Smooth muscle cell (in vitro differentiated cells): ENCODE measurements around the gene ZNF219. TPM values are rescaled to one million over a fixed set of nuclear protein-coding genes. Genes with fewer than 3 reads are reported as not detected.
A peak's percentile ranks its signal among the peaks of the same experiment; 100 is the strongest.

Experiments
- DNase-seq: peaks from one replicate; lab custom pipeline; 2025; ENCODE audit not compliant: unreplicated experiment; lab: John Stamatoyannopoulos, UW
- H2AFZ ChIP-seq: fragments of 200-600 bp; sonication (generic); 2 replicates; pipeline ENCODE4 v1.6.0; 2016; ENCODE audit warnings: antibody characterized with exemption, low read depth, mild to moderate bottlenecking
- H3F3A ChIP-seq: fragments of 200-600 bp; sonication (generic); 2 replicates; pipeline ENCODE4 v1.6.0; 2017; ENCODE audit warnings: antibody characterized with exemption, low read depth
- H3K27ac ChIP-seq: fragments of 200-600 bp; sonication (generic); 2 replicates; pipeline ENCODE4 v1.5.1; 2016; ENCODE audit warnings: low read depth, mild to moderate bottlenecking
- H3K27me3 ChIP-seq: fragments of 200-600 bp; sonication (generic); 2 replicates; pipeline ENCODE4 v1.6.1; 2016; ENCODE audit warnings: low read depth, mild to moderate bottlenecking
- H3K36me3 ChIP-seq: fragments of 200-600 bp; sonication (generic); 2 replicates; pipeline ENCODE4 v1.5.1; 2016; ENCODE audit warnings: low read depth
- H3K4me1 ChIP-seq: fragments of 200-600 bp; sonication (generic); 2 replicates; pipeline ENCODE4 v1.5.1; 2016; ENCODE audit warnings: low read depth
- H3K4me2 ChIP-seq: fragments of 200-600 bp; sonication (generic); 2 replicates; pipeline ENCODE4 v1.6.0; 2016; ENCODE audit warnings: mild to moderate bottlenecking
- H3K4me3 ChIP-seq: fragments of 200-600 bp; sonication (generic); 2 replicates; pipeline ENCODE4 v1.5.1; 2016; ENCODE audit warnings: mild to moderate bottlenecking
- H3K79me2 ChIP-seq: fragments of 200-600 bp; sonication (generic); 2 replicates; pipeline ENCODE4 v1.6.0; 2016; ENCODE audit warnings: low read depth, mild to moderate bottlenecking
- H3K9ac ChIP-seq: fragments of 200-600 bp; sonication (generic); 2 replicates; pipeline ENCODE4 v1.6.0; 2016; ENCODE audit warnings: low read depth
- H3K9me3 ChIP-seq: fragments of 200-600 bp; sonication (generic); replicated peaks from 2 replicates; pipeline ENCODE4 v1.5.1; 2016; ENCODE audit warnings: low read depth
- H4K20me1 ChIP-seq: fragments of 200-600 bp; sonication (generic); 2 replicates; pipeline ENCODE4 v1.6.0; 2016; ENCODE audit warnings: low read depth
- WGBS: methylation state at CpG from one replicate; pipeline ENCODE4 v1.1.7; 2016; ENCODE audit warnings: low lambda C conversion rate; 5-methylcytosine and 5-hydroxymethylcytosine counted together
- polyA plus RNA-seq: library from polyadenylated mRNA; unstranded; fragments of >200 nt; fragmentation: Nextera tagmentation; extraction: Ambion mirVana; gene quantifications from 2 replicates; pipeline ENCODE4 v1.2.1, GENCODE V29; 2016
- total RNA-seq: library from RNA; depleted of rRNA; stranded (reverse); fragments of >200 nt; gene quantifications from 2 replicates; pipeline ENCODE4 v1.2.3, GENCODE V29; 2014
- TF ChIP-seq, protein P1 (sequence below): fragments of 200-600 bp; sonication (generic); IDR thresholded peaks from 2 replicates; pipeline ENCODE4 v1.5.1; 2017; ENCODE audit warnings: borderline replicate concordance, mild to moderate bottlenecking, antibody characterized with exemption; ENCODE audit not compliant: insufficient read depth, poor library complexity, severe bottlenecking

The ZNF219 gene
- total and polyA plus RNA-seq, 2 experiments from 2014 or later = 8.8 to 10.0 TPM

DNA sequence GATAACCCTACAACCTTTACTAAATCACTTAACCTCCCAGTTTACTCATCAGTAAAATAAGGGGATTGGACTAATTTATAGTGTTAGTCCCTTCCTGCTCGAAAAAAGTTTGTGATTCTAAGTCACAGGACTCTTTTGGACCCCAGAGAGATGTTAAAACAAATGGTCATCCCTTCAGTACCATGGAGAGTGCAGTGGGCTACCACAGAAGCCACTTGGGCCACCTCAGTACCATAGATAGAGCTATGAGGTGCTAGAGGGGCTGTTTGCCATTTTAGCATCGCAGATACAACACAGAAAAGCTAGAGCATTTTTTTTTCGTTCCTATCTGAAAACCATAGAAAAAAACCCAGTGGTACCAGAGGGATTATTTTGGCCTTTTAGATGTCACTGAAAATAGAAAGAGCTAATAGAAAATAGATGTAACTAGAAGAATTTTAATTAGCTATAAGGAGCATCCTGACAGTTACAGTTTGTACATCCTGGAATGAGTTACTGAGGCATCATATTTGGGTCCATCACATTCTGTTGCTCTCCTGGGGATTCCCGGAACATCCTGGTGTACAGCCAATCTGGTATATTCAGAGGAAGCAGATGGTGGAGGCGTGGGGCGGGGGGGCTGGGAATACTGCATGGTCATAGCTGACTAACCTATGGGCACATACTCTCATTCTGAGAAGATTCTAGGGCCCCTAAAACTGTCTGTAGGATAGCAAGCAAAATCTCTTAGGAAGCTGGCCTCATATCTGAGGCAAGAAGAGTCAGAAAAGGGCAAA lies 2.8 kb downstream of the ZNF219 start:
- WGBS = 90% methylated on average over 6 of the region's 6 CpGs
- Histone ChIP-seq H3K27me3 (no peaks in the 10 kb centered on the region), H3K4me1 (peaks cover 56% of the 10 kb centered on the region), H3K4me3 (no peak overlapping the region), H2AFZ (no peak overlapping the region), H3K9ac (no peak overlapping the region), H3F3A (peaks cover 44% of the 10 kb centered on the region), H3K79me2 (no peaks in the 10 kb centered on the region), H3K27ac (peak overlapping the region; percentile 49), H4K20me1 (peaks cover 26% of the 10 kb centered on the region), H3K36me3 (no peaks in the 10 kb centered on the region), H3K4me2 (no peak overlapping the region), H3K9me3 (no peaks in the 10 kb centered on the region)
- TF ChIP-seq, protein P1, sequence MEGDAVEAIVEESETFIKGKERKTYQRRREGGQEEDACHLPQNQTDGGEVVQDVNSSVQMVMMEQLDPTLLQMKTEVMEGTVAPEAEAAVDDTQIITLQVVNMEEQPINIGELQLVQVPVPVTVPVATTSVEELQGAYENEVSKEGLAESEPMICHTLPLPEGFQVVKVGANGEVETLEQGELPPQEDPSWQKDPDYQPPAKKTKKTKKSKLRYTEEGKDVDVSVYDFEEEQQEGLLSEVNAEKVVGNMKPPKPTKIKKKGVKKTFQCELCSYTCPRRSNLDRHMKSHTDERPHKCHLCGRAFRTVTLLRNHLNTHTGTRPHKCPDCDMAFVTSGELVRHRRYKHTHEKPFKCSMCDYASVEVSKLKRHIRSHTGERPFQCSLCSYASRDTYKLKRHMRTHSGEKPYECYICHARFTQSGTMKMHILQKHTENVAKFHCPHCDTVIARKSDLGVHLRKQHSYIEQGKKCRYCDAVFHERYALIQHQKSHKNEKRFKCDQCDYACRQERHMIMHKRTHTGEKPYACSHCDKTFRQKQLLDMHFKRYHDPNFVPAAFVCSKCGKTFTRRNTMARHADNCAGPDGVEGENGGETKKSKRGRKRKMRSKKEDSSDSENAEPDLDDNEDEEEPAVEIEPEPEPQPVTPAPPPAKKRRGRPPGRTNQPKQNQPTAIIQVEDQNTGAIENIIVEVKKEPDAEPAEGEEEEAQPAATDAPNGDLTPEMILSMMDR = no peak
- no peak for DNase-seq

DNA sequence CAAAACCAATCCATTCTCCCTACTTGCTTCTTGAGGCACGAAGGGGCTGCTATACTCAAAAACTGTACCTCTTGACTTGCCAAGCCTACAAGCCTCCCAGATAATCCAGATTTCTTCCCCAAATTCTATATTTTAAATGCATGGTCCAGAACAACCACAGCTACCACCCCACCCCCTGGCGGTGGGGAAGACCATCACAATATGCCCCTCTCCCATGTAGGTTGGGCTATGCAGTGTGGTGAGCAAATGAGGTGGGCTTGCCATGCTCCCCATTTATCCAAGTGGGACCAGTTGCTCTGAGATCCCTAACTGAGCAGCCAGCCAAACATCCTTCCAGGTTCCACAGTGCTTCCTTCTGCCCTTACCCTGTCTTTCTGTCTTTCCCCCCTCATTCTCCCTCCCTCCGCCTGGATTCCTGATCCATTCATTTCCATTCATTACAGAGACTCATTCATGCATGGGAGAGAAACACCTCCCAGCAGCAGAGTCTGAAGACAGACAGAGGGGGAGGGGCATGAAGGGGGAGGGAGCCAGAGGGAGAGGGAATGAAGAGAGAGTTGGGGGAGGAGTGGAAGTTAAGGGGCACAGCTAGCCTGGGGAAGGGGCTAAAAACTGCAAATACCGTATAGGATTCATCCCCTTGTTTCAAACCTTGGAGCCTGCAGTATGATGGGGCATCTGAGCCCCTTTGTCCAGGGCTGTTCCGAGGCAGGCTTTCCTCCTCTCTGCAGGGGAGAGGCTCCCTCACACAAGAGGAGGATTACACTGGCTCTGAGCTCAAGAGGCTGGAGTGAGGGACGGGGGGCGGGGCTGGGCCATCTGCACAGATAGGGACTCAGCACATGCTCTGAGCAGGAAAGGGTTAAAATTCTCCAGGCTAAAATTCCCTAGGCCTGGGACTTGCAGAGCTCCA lies 4.4 kb downstream of the ZNF219 start:
- Histone ChIP-seq H3K27ac (peak overlapping the region; percentile 24), H3K4me3 (no peak overlapping the region), H3K4me1 (peaks cover 47% of the 10 kb centered on the region), H3K36me3 (no peaks in the 10 kb centered on the region), H3K4me2 (peak overlapping the region; percentile 64), H3K9me3 (no peaks in the 10 kb centered on the region), H3F3A (peaks cover 49% of the 10 kb centered on the region), H3K9ac (no peak overlapping the region), H3K79me2 (no peaks in the 10 kb centered on the region), H4K20me1 (peaks cover 26% of the 10 kb centered on the region), H3K27me3 (no peaks in the 10 kb centered on the region), H2AFZ (no peak overlapping the region)
- DNase-seq = no peak
- WGBS = 13% methylated on average over 7 of the region's 7 CpGs
- TF ChIP-seq, protein P1 = peak; percentile 34

DNA sequence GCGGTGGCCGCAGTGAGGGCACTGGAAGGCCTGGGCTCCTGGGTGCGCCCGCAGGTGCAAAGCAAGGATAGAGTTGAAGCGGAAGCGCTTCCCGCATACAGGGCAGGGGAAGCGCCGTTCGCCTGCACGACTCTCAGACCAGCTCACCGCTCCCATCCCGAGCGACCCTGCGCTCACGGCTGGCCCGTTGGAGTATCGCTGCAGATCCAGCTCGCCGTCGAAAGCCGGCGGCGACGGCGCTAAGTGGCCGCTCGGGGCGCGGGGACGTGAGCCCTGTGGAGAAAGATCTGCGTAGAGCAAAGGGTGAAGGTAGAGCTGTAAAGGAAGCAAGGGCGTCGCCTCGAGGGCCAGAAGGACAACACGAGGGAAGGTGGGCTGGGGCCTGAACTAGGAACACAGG lies 5.4 kb downstream of the ZNF219 start:
- peaks cover 53% of the 10 kb centered on the region for H3F3A ChIP-seq
- no peak overlapping the region for H3K9ac ChIP-seq
- H3K4me2 ChIP-seq = no peak overlapping the region
- peaks cover 30% of the 10 kb centered on the region for H4K20me1 ChIP-seq
- no peak overlapping the region for H2AFZ ChIP-seq
- H3K9me3 ChIP-seq = no peaks in the 10 kb centered on the region
- 78% methylated on average over 28 of the region's 36 CpGs for WGBS
- TF ChIP-seq, protein P1 = no peak
- no peak overlapping the region for H3K27ac ChIP-seq
- no peaks in the 10 kb centered on the region for H3K36me3 ChIP-seq
- H3K27me3 ChIP-seq = no peaks in the 10 kb centered on the region
- peaks cover 43% of the 10 kb centered on the region for H3K4me1 ChIP-seq
- no peaks in the 10 kb centered on the region for H3K79me2 ChIP-seq
- no peak overlapping the region for H3K4me3 ChIP-seq
- DNase-seq = no peak
